Endothelial cell of umbilical vein (primary cell): ENCODE data around the gene CFLAR. TPM values are rescaled to one million over a fixed set of nuclear protein-coding genes. Genes with fewer than 3 reads are reported as not detected.

Experiments
- BruUV-seq: library from RNA; stranded (reverse); fragments of 400-500 nt; replicated peaks from 2 replicates; lab custom pipeline; 2021; lab: Mats Ljungman, UMichigan
- CTCF ChIA-PET: fragments of 300-600, 350-600 bp; sonication (Branson Sonifier 250); formaldehyde crosslinking; loops from one replicate; lab custom pipeline; 2021; ENCODE audit warnings: antibody characterized with exemption, inconsistent platforms; lab: Charles Lee
- POLR2A ChIA-PET: fragments of 300-600, 350-600 bp; sonication (Branson Sonifier 250); formaldehyde crosslinking; loops from one replicate; lab custom pipeline; 2021; ENCODE audit warnings: antibody characterized with exemption, inconsistent platforms; lab: Charles Lee
- DNase-seq: peaks from one replicate; pipeline ENCODE4 v3.0.0-alpha.2; 2011; ENCODE audit warnings: low read depth, low spot score
- FAIRE-seq: peaks from 2 replicates; lab custom pipeline; 2011; peaks lifted over from hg19 to GRCh38; lab: Jason Lieb, UNC
- H2AFZ ChIP-seq: 2 replicates; pipeline ENCODE4 v1.6.0; 2012; ENCODE audit warnings: low read depth, low read length, control low read depth, inconsistent platforms
- H3K27ac ChIP-seq: 2 replicates; pipeline ENCODE4 v1.5.1; 2011; ENCODE audit warnings: low read depth, mild to moderate bottlenecking, control low read depth, low read length, moderate library complexity; ENCODE audit not compliant: insufficient read depth
- H3K27me3 ChIP-seq, 2 experiments: 2 replicates each; pipeline versions ENCODE4 v1.6.0 to v1.6.1; 2011; ENCODE audit warnings: low read length in 2 of 2, mixed read lengths in 1 of 2; ENCODE audit not compliant: control insufficient read depth in 2 of 2, insufficient read depth in 2 of 2
- H3K36me3 ChIP-seq, 2 experiments: 2 replicates in 1 of 2; 3 replicates in 1 of 2; pipeline ENCODE4 v1.5.1; 2011; ENCODE audit warnings: low read length in 2 of 2, mild to moderate bottlenecking in 1 of 2, moderate library complexity in 1 of 2; ENCODE audit not compliant: control insufficient read depth in 2 of 2, insufficient read depth in 2 of 2; ENCODE audit errors: extremely low read depth in 1 of 2
- H3K4me1 ChIP-seq: 3 replicates; pipeline ENCODE4 v1.5.1; 2011; ENCODE audit warnings: mild to moderate bottlenecking, low read length; ENCODE audit not compliant: control insufficient read depth, insufficient read depth; ENCODE audit errors: extremely low read depth
- H3K4me2 ChIP-seq: 2 replicates; pipeline ENCODE4 v1.6.1; 2011; ENCODE audit warnings: low read length, control low read depth, mixed read lengths; ENCODE audit not compliant: insufficient read depth
- H3K4me3 ChIP-seq, 3 experiments: fragments of 200-600 bp in 1 of 3; sonication (generic), shearing (Covaris generic) in 1 of 3; replicated peaks in 1 of 3; 2 replicates each; pipeline ENCODE4 v1.5.1; 2011 to 2016; ENCODE audit warnings: control low read depth in 3 of 3, low read length in 3 of 3, mild to moderate bottlenecking in 2 of 3, inconsistent platforms in 1 of 3, low read depth in 1 of 3, moderate library complexity in 1 of 3; ENCODE audit not compliant: insufficient read depth in 1 of 3
- H3K79me2 ChIP-seq: 2 replicates; pipeline ENCODE4 v1.6.0; 2012; ENCODE audit warnings: low read length, inconsistent platforms; ENCODE audit not compliant: control insufficient read depth, insufficient read depth
- H3K9ac ChIP-seq: replicated peaks from 2 replicates; pipeline ENCODE3; 2011; ENCODE audit warnings: low read length, control low read depth; ENCODE audit not compliant: insufficient read depth; ENCODE audit errors: extremely low read depth
- H3K9me1 ChIP-seq: replicated peaks from 3 replicates; pipeline ENCODE4 v1.6.0; 2011; ENCODE audit warnings: mild to moderate bottlenecking, low read length; ENCODE audit not compliant: control insufficient read depth, insufficient read depth; ENCODE audit errors: extremely low read depth
- H3K9me3 ChIP-seq: replicated peaks from 2 replicates; pipeline ENCODE4 v1.5.1; 2012; ENCODE audit warnings: low read length, inconsistent platforms; ENCODE audit not compliant: control insufficient read depth, insufficient read depth
- H4K20me1 ChIP-seq: replicated peaks from 2 replicates; pipeline ENCODE3; 2011; ENCODE audit warnings: mild to moderate bottlenecking, low read length; ENCODE audit not compliant: control insufficient read depth, insufficient read depth; ENCODE audit errors: extremely low read depth
- CTCF ChIP-seq, 2 donors: IDR thresholded peaks; 1 replicate in 1 of 2; 2 replicates in 1 of 2; pipeline ENCODE4 v1.5.1; 2011; ENCODE audit warnings: low read length in 2 of 2, mild to moderate bottlenecking in 2 of 2, moderate library complexity in 2 of 2, control low read depth in 1 of 2, inconsistent platforms in 1 of 2, low read depth in 1 of 2; ENCODE audit not compliant: insufficient read depth in 1 of 2; ENCODE audit errors: extremely low read depth in 1 of 2
- EZH2 ChIP-seq: IDR thresholded peaks from 2 replicates; pipeline ENCODE4 v1.6.1; 2012; ENCODE audit warnings: borderline replicate concordance, low read depth, mild to moderate bottlenecking, moderate library complexity, low read length, inconsistent platforms; ENCODE audit not compliant: severe bottlenecking
- FOS ChIP-seq: IDR thresholded peaks from 2 replicates; pipeline ENCODE4 v1.6.1; 2011; ENCODE audit warnings: mild to moderate bottlenecking, low read length, moderate library complexity, borderline replicate concordance; ENCODE audit not compliant: insufficient read depth
- GATA2 ChIP-seq: IDR thresholded peaks from 2 replicates; pipeline ENCODE4 v1.7.0; 2011; ENCODE audit warnings: low read depth, mild to moderate bottlenecking, moderate library complexity, mixed read lengths, low read length; ENCODE audit not compliant: insufficient read length, insufficient read depth
- JUN ChIP-seq: IDR thresholded peaks from 2 replicates; pipeline ENCODE4 v1.6.1; 2011; ENCODE audit warnings: borderline replicate concordance, low read depth; ENCODE audit not compliant: insufficient read length, insufficient read depth
- MYC ChIP-seq: IDR thresholded peaks from one replicate; pipeline ENCODE4 v1.6.1; 2011; ENCODE audit warnings: mild to moderate bottlenecking, low read depth, low read length
- POLR2A ChIP-seq: IDR thresholded peaks from 2 replicates; pipeline ENCODE4 v1.6.1; 2012; ENCODE audit warnings: low read depth, mild to moderate bottlenecking, control low read depth, low read length
- POLR2AphosphoS5 ChIP-seq: IDR thresholded peaks from 2 replicates; pipeline ENCODE4 v1.6.1; 2012; ENCODE audit warnings: low read depth, mild to moderate bottlenecking, control low read depth, low read length, moderate library complexity; ENCODE audit not compliant: insufficient read depth
- dilution Hi-C: fragments of 300-500 bp; cut with MboI; formaldehyde crosslinking; loops from one replicate; pipeline ENCODE4 v1.15.0; 2019; ENCODE audit warnings: low sequenced_read_pairs; ENCODE audit not compliant: extremely low pct_ligation_motif_present
- intact Hi-C: fragments of 100-400 bp; cut with micrococcal nuclease; formaldehyde crosslinking; loops from one replicate; pipeline ENCODE4 v1.10.0; 2022
- polyA plus RNA-seq, 4 experiments: library from polyadenylated mRNA; depleted of rRNA in 3 of 4; stranded (reverse) in 3 of 4; unstranded in 1 of 4; fragments of >200 nt; gene quantifications; 2 replicates each; pipeline versions ENCODE4 v1.2.1 to v1.2.3, GENCODE V29; 2011 to 2012; ENCODE audit warnings: missing spikeins in 1 of 4
- total RNA-seq: library from RNA; stranded (reverse); gene quantifications from 2 replicates; pipeline ENCODE4 v1.2.3, GENCODE V29; 2021

Gene CFLAR
- total and polyA plus RNA-seq, 2 donors (not counting 3 experiments of a cell fraction or from before 2014, with no cell fraction given), result 104 to 260 TPM

GRCh38 chr2:201127570-201127969, 11.6 kb downstream of the CFLAR start:
- DNase-seq (peak; percentile 96), FAIRE-seq (peak; percentile 50)
- Histone ChIP-seq H3K9ac (peak overlapping the region; percentile 80), H3K9me1 (no peaks in the 10 kb centered on the region), H3K36me3 (peaks cover under 1 to 3% of the 10 kb centered on the region in 2 experiments), H3K4me1 (peaks cover 80% of the 10 kb centered on the region), H3K79me2 (peaks cover 70% of the 10 kb centered on the region), H3K27me3 (no peaks in the 10 kb centered on the region), H3K27ac (peak overlapping the region; percentile 99), H4K20me1 (no peaks in the 10 kb centered on the region), H3K9me3 (no peaks in the 10 kb centered on the region), H2AFZ (no peak overlapping the region), H3K4me3 (peak overlapping the region in 2 of 3 experiments; percentile 8 to 54), H3K4me2 (peak overlapping the region; percentile 85)
- intact Hi-C loops, result loop anchor here (2.0 kb wide), 1 partner anchor 57 kb away; the partner anchor contains the start of gene HYCC2
- CTCF ChIA-PET, result interaction anchor here (1.2 to 1.7 kb wide), 3 partner anchors 17 to 24 kb away, joined by 3 to 5 read pairs (median 4); no protein-coding TSS in a partner anchor
- POLR2A ChIA-PET, result interaction anchor here (1.7 kb wide), 1 partner anchor 17 kb away, joined by 6 read pairs; no protein-coding TSS in a partner anchor
- TF ChIP-seq POLR2AphosphoS5 (peak; percentile 83), FOS (no peak), JUN (peak; percentile 32), GATA2 (peak; percentile 21), POLR2A (peak; percentile 91), EZH2 (no peak), CTCF (IDR thresholded peaks at IDR 0.05; ENCODE audit: extremely low read depth in 1 of 2, insufficient read depth in 1 of 2, low read depth in 1 of 2, low read length in 2 of 2) (no peak), MYC (peak; percentile 22)
- dilution Hi-C loops, result no loop called here
- BruUV-seq, result no TSS peak
